KMS-11 (cell line): Measurements from ENCODE around the gene DBT.

Source experiments
- H2AFZ ChIP-seq: fragments of 200-600 bp; sonication (generic); 2 replicates; pipeline ENCODE4 v1.6.1; 2016; ENCODE audit warnings: antibody characterized with exemption, mixed run types, low read depth
- H3K27ac ChIP-seq: fragments of 200-600 bp; sonication (generic); 2 replicates; pipeline ENCODE4 v1.6.1; 2016; ENCODE audit warnings: mild to moderate bottlenecking, mixed run types
- H3K27me3 ChIP-seq: fragments of 200-600 bp; sonication (generic); 2 replicates; pipeline ENCODE4 v1.6.1; 2017; ENCODE audit warnings: mild to moderate bottlenecking, low read depth, mixed run types, moderate library complexity; ENCODE audit not compliant: insufficient read depth
- H3K36me3 ChIP-seq: fragments of 200-600 bp; sonication (generic); 2 replicates; pipeline ENCODE4 v1.6.1; 2017; ENCODE audit warnings: mild to moderate bottlenecking, mixed run types; ENCODE audit not compliant: insufficient read depth
- H3K4me1 ChIP-seq: fragments of 200-600 bp; sonication (generic); 2 replicates; pipeline ENCODE4 v1.6.1; 2016; ENCODE audit warnings: mild to moderate bottlenecking, low read depth, mixed run types; ENCODE audit not compliant: poor library complexity, severe bottlenecking
- H3K4me2 ChIP-seq: fragments of 200-600 bp; sonication (generic); 2 replicates; pipeline ENCODE4 v1.7.0; 2016; ENCODE audit warnings: mild to moderate bottlenecking, mixed run types
- H3K4me3 ChIP-seq: fragments of 200-600 bp; sonication (generic); IDR thresholded peaks from 2 replicates; pipeline ENCODE4 v1.6.1; 2017; ENCODE audit warnings: low read depth, low read length, mixed read lengths; ENCODE audit not compliant: insufficient read depth
- H3K79me2 ChIP-seq: fragments of 200-600 bp; sonication (generic); 2 replicates; pipeline ENCODE4 v1.6.1; 2016; ENCODE audit warnings: low read depth, mixed run types; ENCODE audit not compliant: insufficient read depth
- H3K9ac ChIP-seq: fragments of 200-600 bp; sonication (generic); 2 replicates; pipeline ENCODE4 v1.6.1; 2016; ENCODE audit warnings: mild to moderate bottlenecking, mixed run types
- H4K20me1 ChIP-seq: fragments of 200-600 bp; sonication (generic); 2 replicates; pipeline ENCODE4 v1.6.1; 2016; ENCODE audit warnings: mild to moderate bottlenecking, mixed run types; ENCODE audit not compliant: insufficient read depth
- CTCF ChIP-seq: fragments of 200-600 bp; sonication (generic); conservative IDR thresholded peaks from 2 replicates; pipeline ENCODE4 v1.6.1; 2017; ENCODE audit warnings: low read depth, mild to moderate bottlenecking, antibody characterized with exemption, low read length, moderate library complexity, mixed read lengths

Gene DBT

DNA sequence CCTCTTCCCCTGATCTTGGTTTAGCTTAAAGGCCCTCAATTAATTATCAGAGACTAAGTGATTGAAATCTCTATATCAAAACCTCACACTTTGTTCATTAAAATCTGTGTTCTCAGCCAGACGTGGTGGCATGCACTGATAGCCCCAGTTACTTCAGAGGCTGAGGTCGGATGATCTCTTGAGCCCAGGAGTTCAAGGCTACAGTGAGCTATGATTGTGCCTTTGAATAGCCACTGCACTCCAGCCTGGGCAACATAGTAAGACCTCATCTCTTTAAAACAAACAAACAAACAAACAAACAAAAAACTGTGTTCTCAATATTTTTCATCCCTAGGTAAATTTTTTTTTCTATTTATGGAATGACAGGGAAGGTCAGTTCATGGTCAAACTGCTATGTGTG lies 98.0 kb downstream of the DBT start:
- Histone ChIP-seq H4K20me1 (no peaks in the 10 kb centered on the region), H3K4me3 (no peak overlapping the region), H2AFZ (no peak overlapping the region), H3K4me2 (no peak overlapping the region), H3K27ac (no peak overlapping the region), H3K79me2 (no peaks in the 10 kb centered on the region), H3K9ac (no peak overlapping the region), H3K27me3 (no peaks in the 10 kb centered on the region), H3K4me1 (no peaks in the 10 kb centered on the region), H3K36me3 (no peaks in the 10 kb centered on the region)
- TF ChIP-seq CTCF = no peak

GRCh38 chr1:100147875-100148274 lies 101.8 kb downstream of the DBT start:
- Histone ChIP-seq H3K4me2 (no peak overlapping the region), H3K36me3 (no peaks in the 10 kb centered on the region), H3K27ac (no peak overlapping the region), H4K20me1 (no peaks in the 10 kb centered on the region), H2AFZ (no peak overlapping the region), H3K79me2 (no peaks in the 10 kb centered on the region), H3K4me3 (no peak overlapping the region), H3K4me1 (no peaks in the 10 kb centered on the region), H3K9ac (no peak overlapping the region), H3K27me3 (no peaks in the 10 kb centered on the region)
- no peak for TF ChIP-seq CTCF

GRCh38 chr1:100146958-100147357 lies 102.7 kb downstream of the DBT start:
- H3K27ac ChIP-seq = no peak overlapping the region
- H3K79me2 ChIP-seq = no peaks in the 10 kb centered on the region
- H3K36me3 ChIP-seq = no peaks in the 10 kb centered on the region
- H2AFZ ChIP-seq = no peak overlapping the region
- H3K9ac ChIP-seq = no peak overlapping the region
- no peak overlapping the region for H3K4me3 ChIP-seq
- H4K20me1 ChIP-seq = no peaks in the 10 kb centered on the region
- no peaks in the 10 kb centered on the region for H3K27me3 ChIP-seq
- TF ChIP-seq CTCF = no peak
- no peak overlapping the region for H3K4me2 ChIP-seq
- H3K4me1 ChIP-seq = no peaks in the 10 kb centered on the region

DNA sequence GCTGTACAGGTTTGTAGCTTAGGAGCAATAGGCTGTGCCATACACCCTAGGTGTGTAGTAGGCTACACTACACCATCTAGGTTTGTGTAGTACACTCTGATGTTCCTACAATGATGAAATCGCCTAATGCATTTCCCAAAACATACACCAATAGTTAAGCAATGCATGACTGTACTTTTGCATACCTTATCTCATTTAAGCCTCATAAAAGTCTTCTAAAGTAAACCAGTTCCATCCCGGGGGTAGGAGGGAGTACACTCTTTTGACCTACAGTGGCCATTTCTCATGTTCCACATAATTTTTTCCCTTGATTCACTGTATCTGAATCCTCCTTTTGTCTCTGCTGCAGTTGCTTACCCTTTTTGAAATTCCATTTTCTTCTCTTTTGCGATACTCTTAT lies 104.5 kb downstream of the DBT start:
- Histone ChIP-seq H4K20me1 (no peaks in the 10 kb centered on the region), H3K27ac (no peak overlapping the region), H3K4me2 (no peak overlapping the region), H2AFZ (no peak overlapping the region), H3K27me3 (no peaks in the 10 kb centered on the region), H3K9ac (no peak overlapping the region), H3K36me3 (0 out of 2 replicates have a peak, but pooled peaks cover 3% of the 10 kb centered on the region), H3K79me2 (no peaks in the 10 kb centered on the region), H3K4me1 (no peaks in the 10 kb centered on the region), H3K4me3 (no peak overlapping the region)
- no peak for TF ChIP-seq CTCF
